SH-SY5Y (cell line): ENCODE data around the gene HOMER1.

Source experiments
- GATA2 ChIP-seq: IDR thresholded peaks from 2 replicates; pipeline ENCODE4 v1.6.1; 2011; ENCODE audit warnings: mild to moderate bottlenecking, low read depth, low read length
- GATA3 ChIP-seq: IDR thresholded peaks from 2 replicates; pipeline ENCODE4 v1.6.1; 2011; ENCODE audit warnings: low read depth, mild to moderate bottlenecking, low read length, moderate library complexity

DNA sequence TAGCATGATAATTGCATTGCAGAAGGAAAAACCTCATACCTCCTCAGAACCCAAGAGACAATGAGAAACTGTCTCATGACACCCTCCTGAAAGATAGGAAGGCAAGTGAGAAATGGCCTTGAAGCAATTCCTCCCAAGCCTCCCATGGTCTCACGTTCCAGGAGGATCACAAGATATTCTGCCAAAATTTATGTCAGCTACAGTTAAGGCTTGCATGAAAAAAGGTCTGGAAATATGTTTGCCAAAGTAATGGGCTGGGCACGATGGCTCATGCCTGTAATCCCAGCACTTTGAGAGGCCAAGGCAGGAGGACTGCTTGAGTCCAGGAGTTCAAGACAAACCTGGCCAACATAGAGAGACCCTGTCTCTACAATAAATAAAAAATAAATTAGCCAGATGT, 12.6 kb upstream of the HOMER1 start:
- TF ChIP-seq GATA2 (no peak), GATA3 (no peak)
